ENCODE results near the gene ARHGEF1.

DNA sequence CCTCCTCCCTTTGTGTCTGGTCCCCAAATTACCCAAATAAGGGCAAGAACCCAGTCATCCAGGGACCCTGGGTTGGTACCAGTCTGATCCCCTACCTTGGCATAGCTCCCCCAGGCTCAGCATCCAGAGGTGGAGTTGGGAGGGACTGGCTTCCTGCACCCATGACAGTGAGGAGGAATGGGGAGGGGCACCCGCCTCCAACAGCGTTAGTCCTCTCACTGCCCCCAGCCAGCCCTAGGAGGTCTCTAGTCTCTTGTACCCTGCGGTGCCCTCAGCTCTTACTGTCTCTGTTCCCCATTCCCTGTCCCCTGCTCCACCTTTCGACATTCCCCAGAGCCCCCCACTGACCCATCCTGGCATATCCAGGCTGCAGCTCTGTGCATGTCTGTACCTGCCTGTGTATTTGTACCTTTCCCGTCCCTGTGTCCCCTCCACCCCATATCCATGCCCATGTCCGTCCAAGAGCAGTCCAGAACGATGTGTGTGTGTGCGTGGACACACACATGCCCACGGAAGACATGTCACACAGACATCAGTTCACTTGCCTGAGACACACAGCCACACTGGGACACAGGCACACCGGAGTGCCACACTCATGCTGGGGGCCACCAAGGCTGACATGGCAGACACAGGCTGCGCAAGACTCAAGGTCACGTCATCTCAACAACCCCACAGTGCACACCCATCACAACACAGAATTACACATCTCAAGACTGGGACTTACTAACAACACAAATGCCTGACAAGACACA, 27.4 kb downstream of the ARHGEF1 start:
- no peak for TF ChIP-seq CTCF (conservative IDR thresholded peaks at IDR 0.05; ENCODE audit: low read depth, low read length)
- no peak for TF ChIP-seq EZH2phosphoT487 (IDR thresholded peaks at IDR 0.05; ENCODE audit: borderline replicate concordance, low read length)
